ENCODE data around the gene LRRIQ4.

Gene LRRIQ4

DNA sequence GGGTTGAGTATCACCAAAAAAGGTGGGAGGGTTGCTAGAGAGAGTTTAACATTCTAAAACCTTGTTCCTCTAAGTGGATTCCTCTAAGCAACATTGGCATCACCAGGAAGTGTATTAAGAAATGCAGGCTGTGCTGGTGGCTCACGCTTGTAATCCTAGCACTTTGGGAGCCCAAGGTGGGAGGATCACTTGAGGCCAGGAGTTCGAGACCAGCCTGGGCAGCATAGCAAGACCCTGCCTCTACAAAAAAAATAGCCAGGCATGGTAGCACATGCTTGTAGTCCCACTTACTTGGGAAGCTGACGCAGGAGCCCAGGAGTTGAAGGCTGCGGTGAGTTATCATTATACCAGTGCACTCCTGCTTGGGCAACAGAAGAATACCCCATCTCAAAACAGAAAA is 34.8 kb upstream of the LRRIQ4 start:
- FAIRE-seq (no peak), DNase-seq (ENCODE audit: insufficient read length) (no peak)
- TF ChIP-seq TAF1 (IDR thresholded peaks at IDR 0.05; ENCODE audit: borderline replicate concordance, low read depth, low read length) (no peak), POLR2AphosphoS5 (IDR thresholded peaks at IDR 0.05; ENCODE audit: low read depth, low read length) (no peak), POLR2A (IDR thresholded peaks at IDR 0.05; ENCODE audit: low read depth, low read length) (no peak)

DNA sequence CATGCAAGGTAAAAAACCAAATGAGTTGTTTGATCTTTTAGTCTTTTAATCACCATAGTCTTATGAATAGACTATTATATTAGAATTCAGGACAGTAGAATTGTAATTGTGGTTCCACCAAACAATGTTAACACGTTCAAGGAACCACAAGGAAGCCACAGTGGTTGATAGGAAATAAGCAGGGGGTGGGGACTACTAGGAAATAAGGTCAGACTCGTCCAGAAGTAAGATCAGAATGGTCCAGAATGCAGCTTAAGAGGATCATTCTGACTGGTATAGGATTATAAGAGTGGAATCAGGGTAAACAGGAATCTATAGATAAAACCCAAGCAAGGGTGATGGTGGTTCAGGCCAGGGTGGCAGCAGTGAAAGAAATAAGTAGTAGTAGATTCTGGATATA is 31.9 kb upstream of the LRRIQ4 start:
- FAIRE-seq (no peak), DNase-seq (ENCODE audit: insufficient read length) (no peak)
- TF ChIP-seq POLR2A (IDR thresholded peaks at IDR 0.05; ENCODE audit: low read depth, low read length), result no peak
- no peak for TF ChIP-seq TAF1 (IDR thresholded peaks at IDR 0.05; ENCODE audit: borderline replicate concordance, low read depth, low read length)
- no peak for TF ChIP-seq POLR2AphosphoS5 (IDR thresholded peaks at IDR 0.05; ENCODE audit: low read depth, low read length)

DNA sequence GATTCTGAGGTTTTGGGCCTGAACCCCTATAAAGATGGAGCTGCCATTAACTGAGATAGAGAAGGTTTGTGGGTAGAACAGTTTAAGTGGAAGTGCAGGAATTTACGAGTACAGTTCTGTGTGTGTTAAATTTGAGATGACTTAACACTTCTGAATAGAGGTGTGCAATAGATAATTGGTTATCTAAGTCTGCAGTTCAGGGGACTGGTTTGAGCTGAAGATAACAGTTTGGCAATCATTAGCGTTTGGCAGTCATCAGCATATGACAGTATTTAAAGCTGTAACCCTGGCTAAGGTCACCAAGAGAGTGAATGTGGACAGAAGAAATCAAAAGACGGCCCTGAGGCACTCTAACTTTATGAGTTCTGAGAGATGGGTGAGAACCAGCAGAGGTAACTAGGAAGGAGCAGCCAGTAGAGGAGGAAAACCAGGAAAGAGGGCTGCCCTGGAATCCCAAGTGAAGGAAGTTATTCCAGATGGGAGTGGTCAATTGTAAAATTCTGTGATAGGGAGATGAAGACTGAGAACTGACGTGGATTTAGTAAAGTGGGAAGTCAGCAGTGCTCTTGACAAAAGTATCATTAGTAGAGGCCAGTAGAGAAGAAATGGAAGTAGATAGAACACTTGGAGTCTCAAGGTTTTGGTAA is 31.3 kb upstream of the LRRIQ4 start:
- TF ChIP-seq TAF1 (IDR thresholded peaks at IDR 0.05; ENCODE audit: borderline replicate concordance, low read depth, low read length) (no peak), POLR2AphosphoS5 (IDR thresholded peaks at IDR 0.05; ENCODE audit: low read depth, low read length) (no peak), POLR2A (IDR thresholded peaks at IDR 0.05; ENCODE audit: low read depth, low read length) (no peak)
- DNase-seq (ENCODE audit: insufficient read length) (no peak), FAIRE-seq (no peak)

DNA sequence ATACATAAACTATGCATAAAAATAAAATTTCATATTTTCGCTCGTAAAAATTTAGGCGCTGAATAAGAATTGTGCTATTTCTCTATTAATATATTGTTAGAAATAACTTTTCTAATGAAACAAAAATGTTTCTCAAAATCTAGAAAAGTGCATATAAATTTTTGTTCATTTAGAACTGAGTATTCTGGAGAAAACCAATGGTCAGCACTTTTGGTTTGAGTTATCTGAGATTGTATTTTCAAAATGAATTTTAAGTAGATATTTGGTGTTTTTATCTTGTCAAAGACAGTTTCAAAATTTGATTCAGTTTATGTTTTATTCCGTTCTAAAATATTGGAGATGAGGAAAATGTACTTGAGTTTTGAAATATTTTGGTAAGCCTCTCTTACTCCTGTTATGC is 25.6 kb upstream of the LRRIQ4 start:
- TF ChIP-seq POLR2AphosphoS5 (IDR thresholded peaks at IDR 0.05; ENCODE audit: low read depth, low read length) (no peak), POLR2A (IDR thresholded peaks at IDR 0.05; ENCODE audit: low read depth, low read length) (no peak), TAF1 (IDR thresholded peaks at IDR 0.05; ENCODE audit: borderline replicate concordance, low read depth, low read length) (no peak)
- DNase-seq (ENCODE audit: insufficient read length), result no peak
- no peak for FAIRE-seq

DNA sequence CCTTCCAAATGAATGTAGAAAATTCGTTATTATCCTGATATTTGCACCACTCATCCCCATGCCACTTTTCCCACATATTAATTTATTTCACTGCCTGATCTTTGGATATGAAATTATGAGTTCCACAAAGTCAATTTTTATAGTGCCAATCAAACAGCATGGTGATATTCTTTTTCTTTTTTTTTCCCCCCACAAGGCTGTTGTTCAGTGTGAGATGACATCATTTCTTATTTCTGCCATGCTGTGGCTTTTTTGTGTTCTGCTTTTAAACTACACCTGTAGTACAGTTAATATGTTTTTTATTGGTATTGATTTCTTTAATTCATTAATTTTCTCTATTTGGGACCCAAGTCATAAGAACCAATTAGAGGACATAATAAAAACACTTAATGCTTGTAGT is 24.9 kb upstream of the LRRIQ4 start:
- DNase-seq (ENCODE audit: insufficient read length) (no peak), FAIRE-seq (no peak)
- no peak for TF ChIP-seq POLR2A (IDR thresholded peaks at IDR 0.05; ENCODE audit: low read depth, low read length)
- TF ChIP-seq TAF1 (IDR thresholded peaks at IDR 0.05; ENCODE audit: borderline replicate concordance, low read depth, low read length), result no peak
- TF ChIP-seq POLR2AphosphoS5 (IDR thresholded peaks at IDR 0.05; ENCODE audit: low read depth, low read length), result no peak

DNA sequence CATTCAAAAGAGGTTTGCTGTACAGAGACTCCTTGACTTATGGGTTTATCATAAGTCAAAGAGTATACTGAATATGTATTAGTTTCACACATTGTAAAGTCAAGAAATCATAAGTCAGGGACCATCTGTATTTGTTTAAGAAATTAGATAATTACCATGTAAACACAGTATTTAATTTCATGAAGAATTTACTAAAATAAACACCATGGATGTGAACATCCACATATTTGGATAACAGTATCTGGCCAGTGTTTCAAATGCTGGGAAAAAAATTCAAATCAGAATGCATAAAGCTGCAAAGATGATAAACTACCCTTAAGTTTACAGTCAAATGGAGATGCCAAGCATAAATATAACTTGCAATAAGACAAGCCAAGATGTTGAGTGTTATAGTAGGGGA is 22.5 kb upstream of the LRRIQ4 start:
- TF ChIP-seq POLR2A (IDR thresholded peaks at IDR 0.05; ENCODE audit: low read depth, low read length) (no peak), TAF1 (IDR thresholded peaks at IDR 0.05; ENCODE audit: borderline replicate concordance, low read depth, low read length) (no peak), POLR2AphosphoS5 (IDR thresholded peaks at IDR 0.05; ENCODE audit: low read depth, low read length) (no peak)
- DNase-seq (ENCODE audit: insufficient read length), result no peak
- FAIRE-seq, result peak; percentile 30

GRCh38 chr3:169790687-169791429 is 21.8 kb upstream of the LRRIQ4 start:
- no peak for DNase-seq (ENCODE audit: insufficient read length)
- FAIRE-seq, result peak; percentile 61
- TF ChIP-seq POLR2A (IDR thresholded peaks at IDR 0.05; ENCODE audit: low read depth, low read length) (no peak), TAF1 (IDR thresholded peaks at IDR 0.05; ENCODE audit: borderline replicate concordance, low read depth, low read length) (no peak), POLR2AphosphoS5 (IDR thresholded peaks at IDR 0.05; ENCODE audit: low read depth, low read length) (no peak; the same call in 1 of the 2 replicates)

DNA sequence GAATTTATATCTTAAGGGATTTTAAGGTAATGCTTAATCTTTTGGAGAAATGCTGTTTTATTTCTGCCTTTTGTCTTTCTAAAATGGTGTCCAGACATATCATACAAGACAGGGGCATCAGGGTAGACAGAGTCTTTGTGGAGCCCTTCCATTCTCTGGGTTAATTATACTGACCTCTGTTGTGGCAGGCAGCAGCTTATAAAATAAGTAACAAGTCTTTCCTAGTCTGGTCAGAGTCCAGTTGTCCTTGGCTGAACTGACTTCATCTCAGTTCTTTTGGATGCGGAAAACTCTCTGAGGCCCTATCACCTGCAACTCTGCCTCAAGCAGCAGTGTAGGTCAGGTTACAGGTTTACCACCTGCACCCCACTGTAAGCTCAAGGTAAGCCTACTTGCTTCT is 20.3 kb upstream of the LRRIQ4 start:
- TF ChIP-seq POLR2AphosphoS5 (IDR thresholded peaks at IDR 0.05; ENCODE audit: low read depth, low read length), result no peak
- no peak for TF ChIP-seq TAF1 (IDR thresholded peaks at IDR 0.05; ENCODE audit: borderline replicate concordance, low read depth, low read length)
- no peak for TF ChIP-seq POLR2A (IDR thresholded peaks at IDR 0.05; ENCODE audit: low read depth, low read length)
- DNase-seq (ENCODE audit: insufficient read length) (no peak), FAIRE-seq (no peak)

DNA sequence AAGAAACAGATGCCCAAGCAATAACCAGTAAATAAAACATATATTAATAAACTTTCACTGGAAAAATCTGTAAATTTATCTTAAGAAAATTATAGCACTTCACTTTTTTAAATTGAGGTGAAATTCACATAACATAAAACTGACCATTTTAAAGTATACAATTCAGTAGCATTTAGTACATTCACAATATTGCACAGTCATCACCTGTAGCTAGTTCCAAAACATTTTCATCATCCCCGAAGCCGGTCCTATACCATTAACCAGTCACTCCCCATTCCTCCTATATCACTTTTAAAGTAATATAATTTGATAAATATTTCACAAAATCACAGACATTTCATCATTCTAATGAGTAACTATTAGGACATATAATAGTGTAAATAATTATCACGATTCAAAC is 8.0 kb upstream of the LRRIQ4 start:
- no peak for FAIRE-seq
- no peak for TF ChIP-seq POLR2AphosphoS5 (IDR thresholded peaks at IDR 0.05; ENCODE audit: low read depth, low read length)
- no peak for TF ChIP-seq POLR2A (IDR thresholded peaks at IDR 0.05; ENCODE audit: low read depth, low read length)
- no peak for TF ChIP-seq TAF1 (IDR thresholded peaks at IDR 0.05; ENCODE audit: borderline replicate concordance, low read depth, low read length)
- no peak for DNase-seq (ENCODE audit: insufficient read length)

DNA sequence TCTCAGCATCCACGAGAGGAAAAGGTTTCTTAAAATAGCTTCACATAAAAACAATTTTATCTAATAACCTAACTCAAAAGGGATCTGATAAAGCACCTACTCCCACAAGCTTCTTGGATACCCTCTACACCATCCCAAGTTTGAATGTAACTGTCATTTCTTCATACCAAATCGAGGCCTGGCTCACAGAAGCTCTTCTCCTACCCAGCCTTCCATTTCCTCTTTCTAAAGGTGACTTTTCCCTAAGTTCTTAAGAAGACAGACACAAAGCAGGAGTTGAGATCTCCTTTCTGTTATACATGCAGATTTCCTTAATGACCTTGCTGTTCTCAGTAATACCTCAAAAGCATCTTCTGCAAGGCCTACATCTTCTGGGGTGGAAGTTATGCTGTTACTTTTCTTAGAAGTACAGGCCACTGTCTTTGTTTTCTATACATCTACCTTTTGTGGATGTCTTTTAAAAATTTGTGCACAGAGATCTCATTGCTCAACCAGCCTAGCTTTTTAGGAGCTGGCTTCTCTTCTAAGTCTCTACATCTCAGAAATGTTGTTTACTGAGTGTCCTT is 3.4 kb upstream of the LRRIQ4 start:
- FAIRE-seq, result no peak

DNA sequence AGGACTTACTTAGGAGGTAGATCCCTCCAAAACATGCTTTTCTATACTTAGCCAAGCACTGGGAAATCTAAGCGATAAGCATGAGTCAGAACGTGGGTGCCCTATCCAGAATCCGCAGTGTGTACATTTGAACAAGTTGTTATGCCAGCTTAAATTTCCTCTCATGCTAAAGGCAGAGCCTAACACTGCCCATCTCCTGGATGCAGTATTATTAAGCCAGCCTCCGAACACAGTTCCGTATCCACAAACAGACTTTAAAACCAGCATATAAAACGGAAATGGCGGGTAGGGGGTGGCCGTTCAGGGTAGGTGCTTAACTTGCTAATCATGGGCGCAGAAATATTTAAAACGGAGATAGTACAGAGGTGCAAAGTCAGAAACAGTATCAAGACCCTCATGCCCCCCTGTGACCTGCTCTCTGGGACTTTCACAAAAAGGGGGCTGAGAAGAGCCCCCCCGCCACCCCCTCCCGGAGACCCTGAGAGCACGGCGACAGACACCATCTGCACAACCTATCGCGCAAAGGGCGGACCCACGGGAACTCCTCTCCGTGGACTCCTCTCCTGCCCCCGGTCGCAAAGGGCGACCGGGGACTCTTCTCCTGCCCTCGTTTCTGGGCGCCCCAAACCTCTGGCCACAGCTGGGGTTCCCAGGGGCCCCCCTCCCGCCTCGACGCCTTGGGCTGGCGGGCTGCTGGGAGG is 889 bp upstream of the LRRIQ4 start:
- peak; percentile 25 for DNase-seq (ENCODE audit: insufficient read length)
- FAIRE-seq, result peak; percentile 44
- no peak for TF ChIP-seq TAF1 (IDR thresholded peaks at IDR 0.05; ENCODE audit: borderline replicate concordance, low read depth, low read length)
- no peak for TF ChIP-seq POLR2A (IDR thresholded peaks at IDR 0.05; ENCODE audit: low read depth, low read length)
- TF ChIP-seq POLR2AphosphoS5 (IDR thresholded peaks at IDR 0.05; ENCODE audit: low read depth, low read length), result no peak

More for the DNA sequence above, 3.4 kb upstream of the LRRIQ4 start:
- no peak for DNase-seq (ENCODE audit: insufficient read length)
- TF ChIP-seq TAF1 (IDR thresholded peaks at IDR 0.05; ENCODE audit: borderline replicate concordance, low read depth, low read length) (no peak), POLR2AphosphoS5 (IDR thresholded peaks at IDR 0.05; ENCODE audit: low read depth, low read length) (no peak), POLR2A (IDR thresholded peaks at IDR 0.05; ENCODE audit: low read depth, low read length) (no peak)
